HG02885 (cell line): ENCODE data around the gene ZBTB20.

Experiments used
- ATAC-seq: cut with Tn5 transposase; IDR thresholded peaks from one replicate; pipeline ENCODE4 v1.9.1; 2021; ENCODE audit warnings: mild to moderate bottlenecking; ENCODE audit not compliant: unreplicated experiment, poor library complexity

ZBTB20 gene

GRCh38 chr3:114375608-114376421 is 771.3 kb downstream of the ZBTB20 start:
- no peak for ATAC-seq

- ATAC-seq = no peak
Measured at GRCh38 chr3:114374433-114374990, 772.6 kb downstream of the ZBTB20 start.

- no peak for ATAC-seq
Measured at GRCh38 chr3:114370537-114371174, 776.4 kb downstream of the ZBTB20 start.

- no peak for ATAC-seq
Measured at GRCh38 chr3:114365909-114366308, 781.2 kb downstream of the ZBTB20 start.

GRCh38 chr3:114364806-114365654 is 782.1 kb downstream of the ZBTB20 start:
- ATAC-seq = no peak

GRCh38 chr3:114363554-114364202 is 783.4 kb downstream of the ZBTB20 start:
- no peak for ATAC-seq

GRCh38 chr3:114362815-114363214 is 784.3 kb downstream of the ZBTB20 start:
- ATAC-seq = peak; percentile 75

- no peak for ATAC-seq
Measured at GRCh38 chr3:114361391-114361790, 785.7 kb downstream of the ZBTB20 start.

- no peak for ATAC-seq
Measured at GRCh38 chr3:114356525-114356924, 790.6 kb downstream of the ZBTB20 start.

GRCh38 chr3:114356066-114356465 is 791.0 kb downstream of the ZBTB20 start:
- no peak for ATAC-seq

- no peak for ATAC-seq
Measured at GRCh38 chr3:114355653-114356052, 791.4 kb downstream of the ZBTB20 start.

- ATAC-seq = no peak
Measured at GRCh38 chr3:114351822-114352145, 795.3 kb downstream of the ZBTB20 start.

- ATAC-seq = no peak
Measured at GRCh38 chr3:114351123-114351821, 795.8 kb downstream of the ZBTB20 start.

GRCh38 chr3:114350690-114351089 is 796.4 kb downstream of the ZBTB20 start:
- ATAC-seq = no peak

GRCh38 chr3:114350271-114350670 is 796.8 kb downstream of the ZBTB20 start:
- ATAC-seq = no peak

GRCh38 chr3:114344492-114344891 is 802.6 kb downstream of the ZBTB20 start:
- no peak for ATAC-seq

- no peak for ATAC-seq
Measured at GRCh38 chr3:114338651-114339357, 808.3 kb downstream of the ZBTB20 start.

- ATAC-seq = no peak
Measured at GRCh38 chr3:114336857-114337256, 810.2 kb downstream of the ZBTB20 start.

- no peak for ATAC-seq
Measured at GRCh38 chr3:114336122-114336697, 810.9 kb downstream of the ZBTB20 start.
